Measurements from ENCODE around the gene KIR2DL1.
"Not testable (repeated sequence)": the region's sequence is repeated elsewhere in the genome, so short reads cannot be mapped to it uniquely, and the experiment has no call there.

Gene KIR2DL1

GRCh38 chr19:54817670-54818536 is 48.3 kb downstream of the KIR2DL1 start:
- DNase-seq (ENCODE audit: low read depth in 2 of 2) = no peak

DNA sequence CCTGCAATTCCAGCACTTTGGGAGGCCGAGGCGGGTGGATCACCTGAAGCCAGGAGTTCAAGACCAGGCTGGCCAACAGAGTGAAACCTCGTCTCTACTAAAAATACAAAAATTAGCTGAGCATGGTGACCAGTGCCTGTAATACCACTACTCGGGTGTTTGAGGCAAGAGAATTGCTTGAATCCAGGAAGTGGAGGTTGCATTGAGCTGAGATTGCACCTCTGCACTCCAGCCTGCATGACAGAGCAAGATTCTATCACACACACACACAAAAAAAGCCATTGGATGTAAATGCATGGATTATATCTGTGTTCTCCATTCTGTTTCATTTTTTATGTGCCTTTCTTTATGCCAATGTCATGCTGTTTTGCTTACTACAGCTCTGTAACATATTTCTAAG is 54.8 kb downstream of the KIR2DL1 start:
- DNase-seq (ENCODE audit: low read depth in 2 of 2) = not testable (repeated sequence)

- not testable (repeated sequence) for DNase-seq (ENCODE audit: low read depth in 2 of 2)
Measured at GRCh38 chr19:54825326-54825725, 55.7 kb downstream of the KIR2DL1 start.

- not testable (repeated sequence) for DNase-seq (ENCODE audit: low read depth in 2 of 2)
Measured at GRCh38 chr19:54828064-54828463, 58.5 kb downstream of the KIR2DL1 start.

DNA sequence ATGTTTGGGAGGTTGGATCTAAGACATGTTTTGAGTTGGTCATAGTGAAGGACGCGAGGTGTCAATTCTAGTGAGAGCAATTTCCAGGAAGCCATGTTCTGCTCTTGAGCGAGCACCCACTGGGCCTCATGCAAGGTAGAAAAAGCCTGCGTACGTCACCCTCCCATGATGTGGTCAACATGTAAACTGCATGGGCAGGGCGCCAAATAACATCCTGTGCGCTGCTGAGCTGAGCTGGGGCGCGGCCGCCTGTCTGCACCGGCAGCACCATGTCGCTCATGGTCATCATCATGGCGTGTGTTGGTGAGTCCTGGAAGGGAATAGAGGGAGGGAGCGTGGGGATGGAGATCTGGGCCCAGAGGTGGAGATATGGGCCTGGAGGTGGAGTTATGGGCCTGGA is 62.9 kb downstream of the KIR2DL1 start, which contains the start of gene KIR2DS4:
Gene KIR2DS4, plus strand, starts transcription at position 181 of the 400 bp plus-strand sequence.
- DNase-seq (ENCODE audit: low read depth in 2 of 2) = not testable (repeated sequence)
